Suprapubic skin (tissue), 4 donors: ENCODE measurements around the gene TMEM150B.

Source experiments
- CTCF ChIP-seq, 2 donors: fragments of 200-600 bp in 1 of 2; fragments of 450-650 bp in 1 of 2; sonication (generic) in 1 of 2; IDR thresholded peaks; one replicate each; pipeline ENCODE4 v1.5.1; 2016 to 2019; ENCODE audit warnings: antibody characterized with exemption in 2 of 2, mild to moderate bottlenecking in 1 of 2, moderate library complexity in 1 of 2
- EP300 ChIP-seq: sonication (generic); formaldehyde crosslinking; IDR thresholded peaks from one replicate; pipeline ENCODE4 v1.6.1; 2017; ENCODE audit warnings: antibody characterized with exemption
- POLR2A ChIP-seq, 2 donors: fragments of 450-650 bp; IDR thresholded peaks; one replicate each; pipeline ENCODE4 v1.6.1; 2017; ENCODE audit warnings: antibody characterized with exemption in 2 of 2, mild to moderate bottlenecking in 2 of 2, moderate library complexity in 2 of 2
- POLR2AphosphoS5 ChIP-seq, 3 donors: sonication (generic); formaldehyde crosslinking; IDR thresholded peaks; one replicate each; pipeline ENCODE4 v1.6.1; 2017; ENCODE audit warnings: antibody characterized with exemption in 3 of 3

GRCh38 chr19:55341595-55342531 lies 16.7 kb upstream of the TMEM150B start:
- TF ChIP-seq POLR2A (IDR thresholded peaks at IDR 0.05) = no peak
- TF ChIP-seq CTCF (IDR thresholded peaks at IDR 0.05) = no peak
- TF ChIP-seq EP300 = no peak
- no peak for TF ChIP-seq POLR2AphosphoS5 (IDR thresholded peaks at IDR 0.05)
